ENCODE results near the gene TC2N.

DNA sequence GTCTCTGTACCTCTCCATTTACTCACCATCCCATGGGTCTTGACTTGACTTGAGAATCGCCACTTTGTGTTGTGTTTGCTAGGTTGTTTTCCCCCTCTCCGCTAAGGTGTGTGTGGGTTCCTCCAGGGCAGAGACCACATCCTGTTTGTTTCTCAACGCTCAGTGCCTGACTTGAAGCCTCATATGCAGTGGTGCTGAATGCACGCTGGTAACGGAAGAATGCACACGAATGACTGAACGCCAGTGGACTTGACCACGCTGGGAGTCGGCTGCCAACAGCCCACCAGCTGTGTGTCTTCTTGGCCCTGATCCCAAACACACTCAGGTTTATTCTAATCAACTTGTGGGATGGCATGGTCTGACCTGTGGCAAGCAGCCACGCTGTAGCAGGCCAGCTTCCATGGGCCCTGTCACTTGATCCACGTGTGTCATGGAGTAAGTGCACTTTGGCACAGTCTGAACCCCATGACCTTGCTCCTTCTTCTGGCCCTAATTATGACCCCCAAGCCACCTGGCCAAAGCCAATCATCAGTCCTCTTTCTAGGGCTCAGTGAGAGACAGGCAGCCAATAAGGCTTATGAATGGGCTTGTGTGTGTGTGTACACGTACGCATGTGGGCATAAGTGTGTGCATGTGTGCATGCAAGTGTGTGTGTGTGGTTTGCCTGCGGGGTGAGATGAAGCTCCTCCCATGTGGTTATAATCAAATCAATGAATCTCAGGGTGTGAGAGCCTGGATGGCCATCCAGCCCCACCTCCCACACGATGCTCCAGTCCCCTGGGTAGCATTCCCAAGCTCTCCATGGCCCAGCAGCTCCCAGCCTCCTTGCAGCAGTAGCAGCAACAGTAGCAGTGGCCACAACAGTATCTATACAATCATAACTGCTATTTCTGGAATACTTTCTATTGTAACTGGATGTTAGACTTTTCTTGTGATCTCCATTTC lies 6.4 kb upstream of the TC2N start:
- TF ChIP-seq, protein P1, sequence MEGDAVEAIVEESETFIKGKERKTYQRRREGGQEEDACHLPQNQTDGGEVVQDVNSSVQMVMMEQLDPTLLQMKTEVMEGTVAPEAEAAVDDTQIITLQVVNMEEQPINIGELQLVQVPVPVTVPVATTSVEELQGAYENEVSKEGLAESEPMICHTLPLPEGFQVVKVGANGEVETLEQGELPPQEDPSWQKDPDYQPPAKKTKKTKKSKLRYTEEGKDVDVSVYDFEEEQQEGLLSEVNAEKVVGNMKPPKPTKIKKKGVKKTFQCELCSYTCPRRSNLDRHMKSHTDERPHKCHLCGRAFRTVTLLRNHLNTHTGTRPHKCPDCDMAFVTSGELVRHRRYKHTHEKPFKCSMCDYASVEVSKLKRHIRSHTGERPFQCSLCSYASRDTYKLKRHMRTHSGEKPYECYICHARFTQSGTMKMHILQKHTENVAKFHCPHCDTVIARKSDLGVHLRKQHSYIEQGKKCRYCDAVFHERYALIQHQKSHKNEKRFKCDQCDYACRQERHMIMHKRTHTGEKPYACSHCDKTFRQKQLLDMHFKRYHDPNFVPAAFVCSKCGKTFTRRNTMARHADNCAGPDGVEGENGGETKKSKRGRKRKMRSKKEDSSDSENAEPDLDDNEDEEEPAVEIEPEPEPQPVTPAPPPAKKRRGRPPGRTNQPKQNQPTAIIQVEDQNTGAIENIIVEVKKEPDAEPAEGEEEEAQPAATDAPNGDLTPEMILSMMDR (conservative IDR thresholded peaks at IDR 0.05; ENCODE audit: low read depth in 2 of 2): no peak
- TF ChIP-seq REST (IDR thresholded peaks at IDR 0.05; ENCODE audit: unreplicated experiment): no peak

All from GM23338 (cell line).